Nephron progenitor cell (in vitro differentiated cells): ENCODE results near the gene LRFN4.

Experiments used
- DNase-seq: peaks from one replicate; pipeline ENCODE4 v3.0.0; 2021
- H3K27ac Mint-ChIP-seq: 2 replicates; pipeline ENCODE4 v1.8.0; 2021; ENCODE audit warnings: mild to moderate bottlenecking, moderate library complexity, mixed read lengths
- H3K27me3 Mint-ChIP-seq: 2 replicates; pipeline ENCODE4 v1.8.0; 2021; ENCODE audit warnings: mild to moderate bottlenecking, low read depth, mixed read lengths; ENCODE audit not compliant: poor library complexity
- H3K36me3 Mint-ChIP-seq: 2 replicates; pipeline ENCODE4 v1.8.0; 2021; ENCODE audit warnings: low read depth, mixed read lengths
- H3K4me1 Mint-ChIP-seq: 2 replicates; pipeline ENCODE4 v1.8.0; 2021; ENCODE audit warnings: mixed read lengths
- H3K4me3 Mint-ChIP-seq: 2 replicates; pipeline ENCODE4 v1.8.0; 2021; ENCODE audit warnings: mild to moderate bottlenecking, moderate library complexity, mixed read lengths
- H3K9me3 Mint-ChIP-seq: 2 replicates; pipeline ENCODE4 v1.8.0; 2021; ENCODE audit warnings: mild to moderate bottlenecking, moderate library complexity, mixed read lengths
- CTCF ChIP-seq: fragments of 200-600 bp; sonication (generic); IDR thresholded peaks from 2 replicates; pipeline ENCODE4 v1.5.0; 2021; ENCODE audit warnings: antibody characterized with exemption

The LRFN4 gene

GRCh38 chr11:66856496-66857233 is at the start of gene LRFN4:
Gene LRFN4 (plus strand): TSS chr11:66857064. CDS start chr11:66857745, 681 bp downstream.
- Mint-ChIP-seq H3K36me3 (no peaks in the 10 kb centered on the region), H3K27me3 (no peaks in the 10 kb centered on the region), H3K4me3 (peak within 1 kb of the TSS; percentile 90), H3K4me1 (peaks cover 15% of the 10 kb centered on the region), H3K27ac (peak within 1 kb of the TSS; percentile 94), H3K9me3 (no peaks in the 10 kb centered on the region)
- peak; percentile 72 for DNase-seq
- no peak for TF ChIP-seq CTCF

- Mint-ChIP-seq H3K4me3 (no peak overlapping the region), H3K27ac (no peak overlapping the region), H3K36me3 (peaks cover 41% of the 10 kb centered on the region), H3K9me3 (peaks cover 5% of the 10 kb centered on the region), H3K4me1 (no peaks in the 10 kb centered on the region), H3K27me3 (peaks cover 4% of the 10 kb centered on the region)
- no peak for TF ChIP-seq CTCF
- no peak for DNase-seq
Observed at GRCh38 chr11:66809592-66809991, 47.3 kb upstream of the LRFN4 start.

- TF ChIP-seq CTCF = no peak
- H3K4me1 Mint-ChIP-seq = no peaks in the 10 kb centered on the region
- H3K9me3 Mint-ChIP-seq = peaks cover 5% of the 10 kb centered on the region
- no peak for DNase-seq
- H3K27ac Mint-ChIP-seq = peak overlapping the region; percentile 26
- peaks cover 42% of the 10 kb centered on the region for H3K36me3 Mint-ChIP-seq
- H3K4me3 Mint-ChIP-seq = no peak overlapping the region
- peaks cover 4% of the 10 kb centered on the region for H3K27me3 Mint-ChIP-seq
Observed at GRCh38 chr11:66810576-66811185, 46.2 kb upstream of the LRFN4 start.

GRCh38 chr11:66814678-66815077 is 42.2 kb upstream of the LRFN4 start:
- peaks cover 4% of the 10 kb centered on the region for H3K27me3 Mint-ChIP-seq
- no peak for TF ChIP-seq CTCF
- no peak overlapping the region for H3K4me3 Mint-ChIP-seq
- no peaks in the 10 kb centered on the region for H3K9me3 Mint-ChIP-seq
- DNase-seq = no peak
- H3K36me3 Mint-ChIP-seq = peaks cover 13% of the 10 kb centered on the region
- H3K27ac Mint-ChIP-seq = no peak overlapping the region
- H3K4me1 Mint-ChIP-seq = no peaks in the 10 kb centered on the region

- DNase-seq = no peak
- no peak for TF ChIP-seq CTCF
- Mint-ChIP-seq H3K9me3 (no peaks in the 10 kb centered on the region), H3K27ac (no peak overlapping the region), H3K4me3 (no peak overlapping the region), H3K36me3 (peaks cover 4% of the 10 kb centered on the region), H3K27me3 (peaks cover 4% of the 10 kb centered on the region), H3K4me1 (no peaks in the 10 kb centered on the region)
Observed at GRCh38 chr11:66815646-66816045, 41.2 kb upstream of the LRFN4 start.
